ENCODE data around the gene LITAF.

DNA sequence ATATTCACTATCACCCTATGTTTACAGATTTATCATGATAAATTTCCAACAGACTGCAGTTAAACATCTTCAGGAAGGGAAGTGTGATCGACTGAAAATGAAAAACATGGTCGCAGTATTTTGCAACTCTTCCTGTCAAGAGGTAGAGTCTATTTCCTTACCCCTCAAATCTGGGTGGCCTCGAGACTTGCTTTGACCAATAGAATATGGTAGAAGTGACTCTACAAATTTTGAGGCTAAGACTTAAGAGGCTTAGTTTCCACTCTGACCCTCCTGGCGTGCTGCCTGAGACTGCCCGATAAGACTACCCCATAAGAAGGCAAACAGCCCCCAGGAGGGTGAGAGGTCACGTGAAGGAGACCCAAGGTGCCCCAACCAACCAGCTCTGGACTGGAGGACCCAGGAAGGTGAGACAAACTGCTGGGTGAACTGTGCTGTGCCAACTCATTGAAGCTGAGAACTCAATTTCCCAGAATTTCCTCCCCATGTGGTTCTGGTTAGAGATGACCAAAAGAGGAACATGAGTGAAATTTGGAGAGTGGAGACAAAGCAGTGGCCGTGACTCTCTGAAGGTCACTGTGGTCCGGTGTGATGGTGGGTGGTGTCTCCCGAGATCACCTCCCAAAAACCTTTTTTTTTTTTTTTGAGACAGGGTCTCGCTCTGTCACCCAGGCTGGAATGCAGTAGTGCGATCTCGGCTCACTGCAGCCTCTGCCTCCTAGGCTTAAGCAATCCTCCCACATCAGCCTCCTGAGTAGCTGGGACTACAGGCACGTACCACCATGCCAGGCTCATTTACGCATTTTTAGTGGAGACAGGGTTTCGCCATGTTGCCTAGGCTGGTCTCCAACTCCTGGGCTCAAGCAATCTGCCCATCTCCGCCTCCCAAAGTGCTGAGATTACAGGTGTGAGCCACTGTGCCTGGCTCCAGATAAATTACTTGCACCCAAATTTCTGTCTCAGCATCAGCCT lies 38.2 kb upstream of the LITAF start:
- TF ChIP-seq, protein P1, sequence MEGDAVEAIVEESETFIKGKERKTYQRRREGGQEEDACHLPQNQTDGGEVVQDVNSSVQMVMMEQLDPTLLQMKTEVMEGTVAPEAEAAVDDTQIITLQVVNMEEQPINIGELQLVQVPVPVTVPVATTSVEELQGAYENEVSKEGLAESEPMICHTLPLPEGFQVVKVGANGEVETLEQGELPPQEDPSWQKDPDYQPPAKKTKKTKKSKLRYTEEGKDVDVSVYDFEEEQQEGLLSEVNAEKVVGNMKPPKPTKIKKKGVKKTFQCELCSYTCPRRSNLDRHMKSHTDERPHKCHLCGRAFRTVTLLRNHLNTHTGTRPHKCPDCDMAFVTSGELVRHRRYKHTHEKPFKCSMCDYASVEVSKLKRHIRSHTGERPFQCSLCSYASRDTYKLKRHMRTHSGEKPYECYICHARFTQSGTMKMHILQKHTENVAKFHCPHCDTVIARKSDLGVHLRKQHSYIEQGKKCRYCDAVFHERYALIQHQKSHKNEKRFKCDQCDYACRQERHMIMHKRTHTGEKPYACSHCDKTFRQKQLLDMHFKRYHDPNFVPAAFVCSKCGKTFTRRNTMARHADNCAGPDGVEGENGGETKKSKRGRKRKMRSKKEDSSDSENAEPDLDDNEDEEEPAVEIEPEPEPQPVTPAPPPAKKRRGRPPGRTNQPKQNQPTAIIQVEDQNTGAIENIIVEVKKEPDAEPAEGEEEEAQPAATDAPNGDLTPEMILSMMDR (IDR thresholded peaks at IDR 0.05; ENCODE audit: low read depth, low read length, missing input control) = no peak
- no peak for TF ChIP-seq EGR1 (IDR thresholded peaks at IDR 0.05; ENCODE audit: low read depth in 2 of 2)
- no peak for TF ChIP-seq HNF4A (conservative IDR thresholded peaks at IDR 0.05)
- TF ChIP-seq, protein P2, sequence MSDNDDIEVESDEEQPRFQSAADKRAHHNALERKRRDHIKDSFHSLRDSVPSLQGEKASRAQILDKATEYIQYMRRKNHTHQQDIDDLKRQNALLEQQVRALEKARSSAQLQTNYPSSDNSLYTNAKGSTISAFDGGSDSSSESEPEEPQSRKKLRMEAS (IDR thresholded peaks at IDR 0.05) = no peak
- TF ChIP-seq, protein P3, sequence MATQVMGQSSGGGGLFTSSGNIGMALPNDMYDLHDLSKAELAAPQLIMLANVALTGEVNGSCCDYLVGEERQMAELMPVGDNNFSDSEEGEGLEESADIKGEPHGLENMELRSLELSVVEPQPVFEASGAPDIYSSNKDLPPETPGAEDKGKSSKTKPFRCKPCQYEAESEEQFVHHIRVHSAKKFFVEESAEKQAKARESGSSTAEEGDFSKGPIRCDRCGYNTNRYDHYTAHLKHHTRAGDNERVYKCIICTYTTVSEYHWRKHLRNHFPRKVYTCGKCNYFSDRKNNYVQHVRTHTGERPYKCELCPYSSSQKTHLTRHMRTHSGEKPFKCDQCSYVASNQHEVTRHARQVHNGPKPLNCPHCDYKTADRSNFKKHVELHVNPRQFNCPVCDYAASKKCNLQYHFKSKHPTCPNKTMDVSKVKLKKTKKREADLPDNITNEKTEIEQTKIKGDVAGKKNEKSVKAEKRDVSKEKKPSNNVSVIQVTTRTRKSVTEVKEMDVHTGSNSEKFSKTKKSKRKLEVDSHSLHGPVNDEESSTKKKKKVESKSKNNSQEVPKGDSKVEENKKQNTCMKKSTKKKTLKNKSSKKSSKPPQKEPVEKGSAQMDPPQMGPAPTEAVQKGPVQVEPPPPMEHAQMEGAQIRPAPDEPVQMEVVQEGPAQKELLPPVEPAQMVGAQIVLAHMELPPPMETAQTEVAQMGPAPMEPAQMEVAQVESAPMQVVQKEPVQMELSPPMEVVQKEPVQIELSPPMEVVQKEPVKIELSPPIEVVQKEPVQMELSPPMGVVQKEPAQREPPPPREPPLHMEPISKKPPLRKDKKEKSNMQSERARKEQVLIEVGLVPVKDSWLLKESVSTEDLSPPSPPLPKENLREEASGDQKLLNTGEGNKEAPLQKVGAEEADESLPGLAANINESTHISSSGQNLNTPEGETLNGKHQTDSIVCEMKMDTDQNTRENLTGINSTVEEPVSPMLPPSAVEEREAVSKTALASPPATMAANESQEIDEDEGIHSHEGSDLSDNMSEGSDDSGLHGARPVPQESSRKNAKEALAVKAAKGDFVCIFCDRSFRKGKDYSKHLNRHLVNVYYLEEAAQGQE (IDR thresholded peaks at IDR 0.05) = no peak
- TF ChIP-seq TAF1 (conservative IDR thresholded peaks at IDR 0.05) = no peak
- TF ChIP-seq NR2F2 (IDR thresholded peaks at IDR 0.05) = no peak
- TF ChIP-seq, protein P4, sequence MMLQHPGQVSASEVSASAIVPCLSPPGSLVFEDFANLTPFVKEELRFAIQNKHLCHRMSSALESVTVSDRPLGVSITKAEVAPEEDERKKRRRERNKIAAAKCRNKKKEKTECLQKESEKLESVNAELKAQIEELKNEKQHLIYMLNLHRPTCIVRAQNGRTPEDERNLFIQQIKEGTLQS (IDR thresholded peaks at IDR 0.05) = no peak
- no peak for TF ChIP-seq RAD21 (IDR thresholded peaks at IDR 0.05)
- TF ChIP-seq FOXA1 (IDR thresholded peaks at IDR 0.05) = no peak
- peak; percentile 13 for TF ChIP-seq YY1 (IDR thresholded peaks at IDR 0.05)
- TF ChIP-seq JUND (IDR thresholded peaks at IDR 0.05) = no peak
- no peak for TF ChIP-seq GABPA (IDR thresholded peaks at IDR 0.05 in 1 of 2, conservative IDR thresholded peaks at IDR 0.05 in 1 of 2)
- TF ChIP-seq, protein P5, sequence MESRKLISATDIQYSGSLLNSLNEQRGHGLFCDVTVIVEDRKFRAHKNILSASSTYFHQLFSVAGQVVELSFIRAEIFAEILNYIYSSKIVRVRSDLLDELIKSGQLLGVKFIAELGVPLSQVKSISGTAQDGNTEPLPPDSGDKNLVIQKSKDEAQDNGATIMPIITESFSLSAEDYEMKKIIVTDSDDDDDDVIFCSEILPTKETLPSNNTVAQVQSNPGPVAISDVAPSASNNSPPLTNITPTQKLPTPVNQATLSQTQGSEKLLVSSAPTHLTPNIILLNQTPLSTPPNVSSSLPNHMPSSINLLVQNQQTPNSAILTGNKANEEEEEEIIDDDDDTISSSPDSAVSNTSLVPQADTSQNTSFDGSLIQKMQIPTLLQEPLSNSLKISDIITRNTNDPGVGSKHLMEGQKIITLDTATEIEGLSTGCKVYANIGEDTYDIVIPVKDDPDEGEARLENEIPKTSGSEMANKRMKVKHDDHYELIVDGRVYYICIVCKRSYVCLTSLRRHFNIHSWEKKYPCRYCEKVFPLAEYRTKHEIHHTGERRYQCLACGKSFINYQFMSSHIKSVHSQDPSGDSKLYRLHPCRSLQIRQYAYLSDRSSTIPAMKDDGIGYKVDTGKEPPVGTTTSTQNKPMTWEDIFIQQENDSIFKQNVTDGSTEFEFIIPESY (IDR thresholded peaks at IDR 0.05) = no peak
